LNCaP clone FGC (cell line): Measurements from ENCODE around the gene VDR.
"Not testable (repeated sequence)": the region's sequence is repeated elsewhere in the genome, so short reads cannot be mapped to it uniquely, and the experiment has no call there.

Experiments used
- DNase-seq: peaks from one replicate; pipeline ENCODE4 v3.0.0-alpha.2; 2011; ENCODE audit warnings: low read depth
- H3K4me3 ChIP-seq: 2 replicates; pipeline ENCODE4 v1.5.1; 2011; ENCODE audit warnings: mild to moderate bottlenecking, low read depth, low read length, control low read depth
- CTCF ChIP-seq: IDR thresholded peaks from 2 replicates; pipeline ENCODE4 v1.5.1; 2012; ENCODE audit warnings: mild to moderate bottlenecking; ENCODE audit not compliant: control insufficient read depth, insufficient read depth; ENCODE audit errors: extremely low read depth

VDR gene

GRCh38 chr12:47845081-47845480, 59.7 kb downstream of the VDR start:
- no peak overlapping the region for H3K4me3 ChIP-seq
- no peak for DNase-seq
- TF ChIP-seq CTCF = no peak

- H3K4me3 ChIP-seq = no peak overlapping the region
- no peak for DNase-seq
- no peak for TF ChIP-seq CTCF
Observed at GRCh38 chr12:47844264-47845019, 60.4 kb downstream of the VDR start.

GRCh38 chr12:47843226-47843980, 61.4 kb downstream of the VDR start:
- no peak for DNase-seq
- TF ChIP-seq CTCF = no peak
- H3K4me3 ChIP-seq = no peak overlapping the region

- not testable (repeated sequence) for H3K4me3 ChIP-seq, DNase-seq
Observed at GRCh38 chr12:47842543-47842942, 62.3 kb downstream of the VDR start.

- no peak for TF ChIP-seq CTCF
- no peak for DNase-seq
- no peak overlapping the region for H3K4me3 ChIP-seq
Observed at GRCh38 chr12:47841910-47842309, 62.9 kb downstream of the VDR start.

- H3K4me3 ChIP-seq = no peak overlapping the region
- DNase-seq = no peak
- no peak for TF ChIP-seq CTCF
Observed at GRCh38 chr12:47841501-47841900, 63.3 kb downstream of the VDR start.

- no peak for TF ChIP-seq CTCF
- DNase-seq = no peak
- H3K4me3 ChIP-seq = no peak overlapping the region
Observed at GRCh38 chr12:47840571-47840970, 64.2 kb downstream of the VDR start.
